CD4-positive, alpha-beta memory T cell (primary cell): Measurements from ENCODE around the gene ARHGAP40. TPM values are rescaled to one million over a fixed set of nuclear protein-coding genes. Genes with fewer than 3 reads are reported as not detected.
A peak's percentile ranks its signal among the peaks of the same experiment; 100 is the strongest.

Source experiments
- CTCF ChIA-PET: fragments of 350-600 bp; sonication (Branson Sonifier 250); formaldehyde crosslinking; loops from one replicate; lab custom pipeline; 2021; ENCODE audit warnings: inconsistent platforms; ENCODE audit not compliant: partially characterized antibody; lab: Charles Lee
- POLR2A ChIA-PET: fragments of 350-600 bp; sonication (Branson Sonifier 250); formaldehyde crosslinking; loops from one replicate; lab custom pipeline; 2021; ENCODE audit not compliant: partially characterized antibody; lab: Charles Lee
- DNase-seq, 5 donors: peaks; one replicate each; pipeline versions ENCODE4 v3.0.0 to v3.0.0-alpha.2; 2020 to 2022; ENCODE audit warnings: mixed read lengths in 1 of 5
- H3K27ac ChIP-seq: one replicate; pipeline ENCODE4 v1.7.0; 2013; ENCODE audit warnings: low read depth, low read length
- H3K27me3 ChIP-seq: 2 replicates; pipeline ENCODE4 v1.7.0; 2013; ENCODE audit warnings: mild to moderate bottlenecking, low read length, moderate library complexity; ENCODE audit not compliant: insufficient read depth
- H3K36me3 ChIP-seq: 2 replicates; pipeline ENCODE4 v1.7.0; 2013; ENCODE audit warnings: mild to moderate bottlenecking, low read length, moderate library complexity; ENCODE audit not compliant: insufficient read depth
- H3K4me1 ChIP-seq: 2 replicates; pipeline ENCODE4 v1.7.0; 2013; ENCODE audit warnings: mild to moderate bottlenecking, low read length, moderate library complexity; ENCODE audit not compliant: insufficient read depth
- H3K4me3 ChIP-seq, 2 donors: one replicate each; pipeline ENCODE4 v1.7.0; 2013; ENCODE audit warnings: low read length in 2 of 2, mild to moderate bottlenecking in 1 of 2
- H3K9me3 ChIP-seq, 2 donors: one replicate each; pipeline ENCODE4 v1.7.0; 2013; ENCODE audit warnings: low read length in 2 of 2, control low read depth in 1 of 2; ENCODE audit not compliant: control insufficient read depth in 1 of 2
- H3K27ac Mint-ChIP-seq, 7 donors: one replicate each; pipeline ENCODE4 v1.8.0; 2020 to 2021; ENCODE audit warnings: mixed read lengths in 7 of 7, mild to moderate bottlenecking in 6 of 7, inconsistent platforms in 3 of 7, moderate library complexity in 3 of 7
- H3K27me3 Mint-ChIP-seq, 2 donors: one replicate each; pipeline ENCODE4 v1.8.0; 2020 to 2021; ENCODE audit warnings: mixed read lengths in 2 of 2
- H3K36me3 Mint-ChIP-seq, 2 donors: one replicate each; pipeline ENCODE4 v1.8.0; 2020 to 2021; ENCODE audit warnings: mixed read lengths in 2 of 2, inconsistent platforms in 1 of 2, mild to moderate bottlenecking in 1 of 2
- H3K4me1 Mint-ChIP-seq, 4 donors: one replicate each; pipeline ENCODE4 v1.8.0; 2020 to 2021; ENCODE audit warnings: mixed read lengths in 4 of 4, mild to moderate bottlenecking in 1 of 4
- H3K4me3 Mint-ChIP-seq, 8 donors: one replicate each; pipeline ENCODE4 v1.8.0; 2020 to 2021; ENCODE audit warnings: mixed read lengths in 8 of 8, mild to moderate bottlenecking in 7 of 8, moderate library complexity in 6 of 8, inconsistent platforms in 3 of 8
- H3K9me3 Mint-ChIP-seq, 8 donors: one replicate each; pipeline ENCODE4 v1.8.0; 2020 to 2021; ENCODE audit warnings: mixed read lengths in 8 of 8, mild to moderate bottlenecking in 5 of 8, inconsistent platforms in 3 of 8, moderate library complexity in 1 of 8
- intact Hi-C: fragments of 100-400 bp; cut with micrococcal nuclease; formaldehyde crosslinking; loops from one replicate; pipeline ENCODE4 v1.15.1; 2023
- polyA plus RNA-seq, 2 donors: library from polyadenylated mRNA; unstranded; fragments of 300-500 nt; fragmentation: Illumina TruSeq; gene quantifications; one replicate each; pipeline ENCODE4 v1.2.3, GENCODE V29; 2021
- total RNA-seq, 2 experiments: library from RNA; stranded (reverse); gene quantifications; one replicate each; pipeline ENCODE4 v1.2.3, GENCODE V29; 2021

Gene ARHGAP40
- total and polyA plus RNA-seq, 4 experiments from 2014 or later = not detected

GRCh38 chr20:38631155-38632022 is 29.8 kb downstream of the ARHGAP40 start:
- Mint-ChIP-seq H3K27me3 (peaks cover 13 to 20% of the 10 kb centered on the region in 2 donors), H3K27ac (no peak overlapping the region), H3K4me3 (no peak overlapping the region), H3K9me3 (no peaks in the 10 kb centered on the region), H3K4me1 (peaks cover 3 to 6% (median 4%) of the 10 kb centered on the region in 4 donors), H3K36me3 (no peaks in the 10 kb centered on the region)
- Histone ChIP-seq H3K27me3 (no peaks in the 10 kb centered on the region), H3K9me3 (no peaks in the 10 kb centered on the region), H3K4me1 (no peaks in the 10 kb centered on the region), H3K27ac (no peak overlapping the region), H3K36me3 (no peaks in the 10 kb centered on the region), H3K4me3 (no peak overlapping the region)
- ChIA-PET POLR2A (no interaction called here), CTCF (interaction anchor here (1.9 kb wide), 1 partner anchor 28 kb away, joined by 5 read pairs; no protein-coding TSS in a partner anchor)
- no peak for DNase-seq
- intact Hi-C loops = no loop called here

- Histone ChIP-seq H3K9me3 (no peaks in the 10 kb centered on the region), H3K4me1 (no peaks in the 10 kb centered on the region), H3K27ac (no peak overlapping the region), H3K4me3 (no peak overlapping the region), H3K36me3 (no peaks in the 10 kb centered on the region), H3K27me3 (no peaks in the 10 kb centered on the region)
- H3K4me3 Mint-ChIP-seq = peak overlapping the region in 1 of 8 donors; percentile 23
- H3K9me3 Mint-ChIP-seq = no peaks in the 10 kb centered on the region
- peak overlapping the region in 1 of 7 donors; percentile 23 for H3K27ac Mint-ChIP-seq
- CTCF ChIA-PET = interaction anchor here (0.6 to 3.5 kb wide), 12 partner anchors 9 to 437 kb away, joined by 3 to 28 read pairs (median 3); no protein-coding TSS in a partner anchor
- H3K36me3 Mint-ChIP-seq = no peaks in the 10 kb centered on the region
- H3K27me3 Mint-ChIP-seq = peaks cover 14 to 24% of the 10 kb centered on the region in 2 donors
- intact Hi-C loops = loop anchor here (1.0 kb wide), 1 partner anchor 118 kb away; no protein-coding TSS in a partner anchor
- H3K4me1 Mint-ChIP-seq = peaks cover 3 to 6% (median 4%) of the 10 kb centered on the region in 4 donors
- POLR2A ChIA-PET = interaction anchor here (1.0 kb wide), 1 partner anchor 118 kb away, joined by 3 read pairs; no protein-coding TSS in a partner anchor
- peak; percentile 40 to 53 (median 43) for DNase-seq
Observed at GRCh38 chr20:38633577-38634093, 32.0 kb downstream of the ARHGAP40 start.

GRCh38 chr20:38635721-38636288 is 34.2 kb downstream of the ARHGAP40 start:
- no peak overlapping the region for H3K27ac Mint-ChIP-seq
- H3K4me3 Mint-ChIP-seq = no peak overlapping the region
- no peaks in the 10 kb centered on the region for H3K9me3 Mint-ChIP-seq
- H3K9me3 ChIP-seq = no peaks in the 10 kb centered on the region
- no peaks in the 10 kb centered on the region for H3K36me3 ChIP-seq
- ChIA-PET POLR2A (no interaction called here), CTCF (interaction anchor here (0.9 to 1.3 kb wide), 2 partner anchors 116 to 445 kb away, joined by 3 to 4 read pairs; no protein-coding TSS in a partner anchor)
- H3K4me1 ChIP-seq = no peaks in the 10 kb centered on the region
- H3K4me1 Mint-ChIP-seq = peaks cover 3 to 6% (median 4%) of the 10 kb centered on the region in 4 donors
- peaks cover 14 to 23% of the 10 kb centered on the region in 2 donors for H3K27me3 Mint-ChIP-seq
- H3K27me3 ChIP-seq = no peaks in the 10 kb centered on the region
- no peak overlapping the region for H3K27ac ChIP-seq
- H3K36me3 Mint-ChIP-seq = no peaks in the 10 kb centered on the region
- DNase-seq = no peak
- intact Hi-C loops = no loop called here
- H3K4me3 ChIP-seq = no peak overlapping the region

- Histone ChIP-seq H3K9me3 (no peaks in the 10 kb centered on the region), H3K4me1 (no peaks in the 10 kb centered on the region), H3K27ac (no peak overlapping the region), H3K36me3 (no peaks in the 10 kb centered on the region), H3K27me3 (peaks cover 4% of the 10 kb centered on the region), H3K4me3 (no peak overlapping the region)
- peaks cover 21 to 25% of the 10 kb centered on the region in 2 donors for H3K27me3 Mint-ChIP-seq
- CTCF ChIA-PET = interaction anchor here (12.7 kb wide), 1 partner anchor 110 kb away, joined by 103 read pairs; the partner anchor contains the start of gene ACTR5
- no peaks in the 10 kb centered on the region for H3K36me3 Mint-ChIP-seq
- intact Hi-C loops = no loop called here
- POLR2A ChIA-PET = no interaction called here
- no peaks in the 10 kb centered on the region for H3K9me3 Mint-ChIP-seq
- DNase-seq = no peak
- H3K4me1 Mint-ChIP-seq = no peaks in the 10 kb centered on the region
- no peak overlapping the region for H3K4me3 Mint-ChIP-seq
- H3K27ac Mint-ChIP-seq = no peak overlapping the region
Observed at GRCh38 chr20:38640521-38640920, 38.9 kb downstream of the ARHGAP40 start.

- POLR2A ChIA-PET = no interaction called here
- H3K27ac ChIP-seq = no peak overlapping the region
- H3K27me3 ChIP-seq = peaks cover 9% of the 10 kb centered on the region
- intact Hi-C loops = no loop called here
- H3K36me3 ChIP-seq = no peaks in the 10 kb centered on the region
- Mint-ChIP-seq H3K27me3 (peaks cover 24 to 28% of the 10 kb centered on the region in 2 donors), H3K36me3 (no peaks in the 10 kb centered on the region), H3K9me3 (peaks cover 0 to 1% (median 0%) of the 10 kb centered on the region in 8 donors), H3K27ac (no peak overlapping the region), H3K4me1 (peaks cover 5 to 8% (median 7%) of the 10 kb centered on the region in 4 donors), H3K4me3 (no peak overlapping the region)
- H3K4me3 ChIP-seq = no peak overlapping the region
- H3K4me1 ChIP-seq = peaks cover 11% of the 10 kb centered on the region
- no peak for DNase-seq
- no peaks in the 10 kb centered on the region for H3K9me3 ChIP-seq
- CTCF ChIA-PET = interaction anchor here (1.1 to 12.7 kb wide), 6 partner anchors 9 to 407 kb away, joined by 3 to 103 read pairs (median 9); partner anchors contain the start of genes ACTR5 and DHX35
Observed at GRCh38 chr20:38642498-38642897, 40.9 kb downstream of the ARHGAP40 start.

- Mint-ChIP-seq H3K4me1 (peaks cover 5 to 8% (median 7%) of the 10 kb centered on the region in 4 donors), H3K4me3 (no peak overlapping the region), H3K27ac (peak overlapping the region in 1 of 7 donors; percentile 18), H3K27me3 (peaks cover 24 to 40% of the 10 kb centered on the region in 2 donors), H3K9me3 (peaks cover 0 to 1% (median 0%) of the 10 kb centered on the region in 8 donors), H3K36me3 (no peaks in the 10 kb centered on the region)
- ChIA-PET POLR2A (interaction anchor here (0.8 kb wide), 1 partner anchor 317 kb away, joined by 3 read pairs; the partner anchor contains the start of gene DHX35), CTCF (interaction anchor here (0.9 to 12.7 kb wide), 9 partner anchors 81 to 437 kb away, joined by 3 to 103 read pairs (median 11); partner anchors contain the start of genes ACTR5 and DHX35)
- Histone ChIP-seq H3K27ac (no peak overlapping the region), H3K4me1 (peaks cover 11% of the 10 kb centered on the region), H3K4me3 (no peak overlapping the region), H3K27me3 (peaks cover 9% of the 10 kb centered on the region), H3K9me3 (no peaks in the 10 kb centered on the region), H3K36me3 (no peaks in the 10 kb centered on the region)
- no peak for DNase-seq
- intact Hi-C loops = no loop called here
Observed at GRCh38 chr20:38644588-38645260, 43.1 kb downstream of the ARHGAP40 start.
